GM23338 (cell line): ENCODE data around the gene RRP8.

Experiments
- CREB1 ChIP-seq: fragments of 250-450 bp; sonication (Bioruptor Pico); IDR thresholded peaks from 2 replicates; pipeline ENCODE4 v1.5.0; 2020; ENCODE audit warnings: low read depth, mild to moderate bottlenecking, moderate library complexity
- CTCF ChIP-seq, 2 experiments: fragments of 200-600 bp in 1 of 2; sonication (generic) in 1 of 2; conservative IDR thresholded peaks; 2 replicates each; pipeline versions ENCODE4 v1.5.1 to v1.6.1; 2016 to 2017; ENCODE audit warnings: antibody characterized with exemption in 2 of 2, low read depth in 2 of 2, mild to moderate bottlenecking in 2 of 2, moderate library complexity in 1 of 2
- JUNB ChIP-seq: IDR thresholded peaks from one replicate; pipeline ENCODE4 v1.6.1; 2016; ENCODE audit warnings: antibody characterized with exemption; ENCODE audit not compliant: unreplicated experiment

GRCh38 chr11:6587360-6587953 is 16.0 kb downstream of the RRP8 start:
- TF ChIP-seq CTCF (conservative IDR thresholded peaks at IDR 0.05; ENCODE audit: low read depth in 2 of 2) (no peak), JUNB (no peak), CREB1 (CRISPR knock-in tag) (no peak)
